ENCODE data around the gene DHCR7. TPM values are rescaled to one million over a fixed set of nuclear protein-coding genes. Genes with fewer than 3 reads are reported as not detected.

The DHCR7 gene
- polyA plus RNA-seq, 1 of the 3 experiments (the other 2 are of a cell fraction), result 21.4 TPM

- Histone ChIP-seq H3K4me3 (ENCODE audit: low read depth in 2 of 2, low read length in 1 of 2) (no peak overlapping the region), H3K79me2 (ENCODE audit: insufficient read depth) (no peaks in the 10 kb centered on the region), H3K4me2 (no peak overlapping the region), H4K20me1 (ENCODE audit: insufficient read depth) (no peaks in the 10 kb centered on the region), H3F3A (replicated peaks; ENCODE audit: insufficient read depth) (no peaks in the 10 kb centered on the region), H3K27me3 (ENCODE audit: insufficient read depth) (no peaks in the 10 kb centered on the region), H2AFZ (ENCODE audit: low read depth) (no peak overlapping the region), H3K36me3 (replicated peaks in 1 of 2; ENCODE audit: control insufficient read depth in 1 of 2, insufficient read depth in 2 of 2, low read length in 1 of 2) (peaks cover 0 to 40% of the 10 kb centered on the region in 2 experiments), H3K9ac (no peak overlapping the region), H3K4me1 (ENCODE audit: control insufficient read depth in 1 of 2, insufficient read depth in 2 of 2, low read depth in 1 of 2, low read length in 1 of 2) (no peaks in the 10 kb centered on the region), H3K9me3 (no peaks in the 10 kb centered on the region), H3K9me2 (no peaks in the 10 kb centered on the region), H3K27ac (ENCODE audit: low read depth in 2 of 2, low read length in 1 of 2) (no peak overlapping the region)
- CTCF ChIA-PET, result interaction anchor here (1.8 kb wide), 1 partner anchor 140 kb away, joined by 4 read pairs; no protein-coding TSS in a partner anchor
- no peak for DNase-seq
- POLR2A ChIA-PET, result no interaction called here
- no peak for TF ChIP-seq CHD2 (IDR thresholded peaks at IDR 0.05; ENCODE audit: low read length, partially characterized antibody)
- no peak for TF ChIP-seq FOSL2 (IDR thresholded peaks at IDR 0.05; ENCODE audit: borderline replicate concordance, low read depth)
- TF ChIP-seq, protein P1, sequence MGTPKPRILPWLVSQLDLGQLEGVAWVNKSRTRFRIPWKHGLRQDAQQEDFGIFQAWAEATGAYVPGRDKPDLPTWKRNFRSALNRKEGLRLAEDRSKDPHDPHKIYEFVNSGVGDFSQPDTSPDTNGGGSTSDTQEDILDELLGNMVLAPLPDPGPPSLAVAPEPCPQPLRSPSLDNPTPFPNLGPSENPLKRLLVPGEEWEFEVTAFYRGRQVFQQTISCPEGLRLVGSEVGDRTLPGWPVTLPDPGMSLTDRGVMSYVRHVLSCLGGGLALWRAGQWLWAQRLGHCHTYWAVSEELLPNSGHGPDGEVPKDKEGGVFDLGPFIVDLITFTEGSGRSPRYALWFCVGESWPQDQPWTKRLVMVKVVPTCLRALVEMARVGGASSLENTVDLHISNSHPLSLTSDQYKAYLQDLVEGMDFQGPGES (IDR thresholded peaks at IDR 0.05; ENCODE audit: low read depth, low read length), result no peak
- no peak for TF ChIP-seq RFX5 (IDR thresholded peaks at IDR 0.05; ENCODE audit: low read length)
- no peak for TF ChIP-seq POLR2AphosphoS5 (IDR thresholded peaks at IDR 0.05; ENCODE audit: low read depth, low read length)
- TF ChIP-seq TEAD4 (IDR thresholded peaks at IDR 0.05; ENCODE audit: borderline replicate concordance, insufficient read depth), result no peak
- TF ChIP-seq TAF1 (IDR thresholded peaks at IDR 0.05; ENCODE audit: borderline replicate concordance, low read depth, low read length), result no peak
- TF ChIP-seq, protein P2, sequence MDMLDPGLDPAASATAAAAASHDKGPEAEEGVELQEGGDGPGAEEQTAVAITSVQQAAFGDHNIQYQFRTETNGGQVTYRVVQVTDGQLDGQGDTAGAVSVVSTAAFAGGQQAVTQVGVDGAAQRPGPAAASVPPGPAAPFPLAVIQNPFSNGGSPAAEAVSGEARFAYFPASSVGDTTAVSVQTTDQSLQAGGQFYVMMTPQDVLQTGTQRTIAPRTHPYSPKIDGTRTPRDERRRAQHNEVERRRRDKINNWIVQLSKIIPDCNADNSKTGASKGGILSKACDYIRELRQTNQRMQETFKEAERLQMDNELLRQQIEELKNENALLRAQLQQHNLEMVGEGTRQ (IDR thresholded peaks at IDR 0.05; ENCODE audit: borderline replicate concordance, low read depth, low read length), result no peak
- TF ChIP-seq MXI1 (IDR thresholded peaks at IDR 0.05; ENCODE audit: low read depth, low read length), result no peak
- TF ChIP-seq EZH2phosphoT487 (IDR thresholded peaks at IDR 0.05; ENCODE audit: borderline replicate concordance, low read depth), result no peak
- TF ChIP-seq GABPA (IDR thresholded peaks at IDR 0.05; ENCODE audit: low read depth), result no peak
- TF ChIP-seq RXRA (IDR thresholded peaks at IDR 0.05; ENCODE audit: borderline replicate concordance, low read depth), result no peak
- TF ChIP-seq RAD21 (IDR thresholded peaks at IDR 0.05; ENCODE audit: low read length), result no peak
- no peak for TF ChIP-seq YY1 (IDR thresholded peaks at IDR 0.05; ENCODE audit: low read depth)
- TF ChIP-seq REST (IDR thresholded peaks at IDR 0.05; ENCODE audit: low read depth, low read length), result no peak
- TF ChIP-seq MEF2A (IDR thresholded peaks at IDR 0.05; ENCODE audit: borderline replicate concordance, low read depth), result no peak
- no peak for TF ChIP-seq NRF1 (IDR thresholded peaks at IDR 0.05; ENCODE audit: low read depth, low read length)
- TF ChIP-seq, protein P3, sequence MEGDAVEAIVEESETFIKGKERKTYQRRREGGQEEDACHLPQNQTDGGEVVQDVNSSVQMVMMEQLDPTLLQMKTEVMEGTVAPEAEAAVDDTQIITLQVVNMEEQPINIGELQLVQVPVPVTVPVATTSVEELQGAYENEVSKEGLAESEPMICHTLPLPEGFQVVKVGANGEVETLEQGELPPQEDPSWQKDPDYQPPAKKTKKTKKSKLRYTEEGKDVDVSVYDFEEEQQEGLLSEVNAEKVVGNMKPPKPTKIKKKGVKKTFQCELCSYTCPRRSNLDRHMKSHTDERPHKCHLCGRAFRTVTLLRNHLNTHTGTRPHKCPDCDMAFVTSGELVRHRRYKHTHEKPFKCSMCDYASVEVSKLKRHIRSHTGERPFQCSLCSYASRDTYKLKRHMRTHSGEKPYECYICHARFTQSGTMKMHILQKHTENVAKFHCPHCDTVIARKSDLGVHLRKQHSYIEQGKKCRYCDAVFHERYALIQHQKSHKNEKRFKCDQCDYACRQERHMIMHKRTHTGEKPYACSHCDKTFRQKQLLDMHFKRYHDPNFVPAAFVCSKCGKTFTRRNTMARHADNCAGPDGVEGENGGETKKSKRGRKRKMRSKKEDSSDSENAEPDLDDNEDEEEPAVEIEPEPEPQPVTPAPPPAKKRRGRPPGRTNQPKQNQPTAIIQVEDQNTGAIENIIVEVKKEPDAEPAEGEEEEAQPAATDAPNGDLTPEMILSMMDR (IDR thresholded peaks at IDR 0.05), result no peak
- no peak for TF ChIP-seq SIN3A (IDR thresholded peaks at IDR 0.05; ENCODE audit: borderline replicate concordance, low read depth, low read length)
- WGBS (ENCODE audit: low lambda C conversion rate), result 92% methylated on average over 6 of the region's 6 CpGs
These were observed 8.0 kb downstream of the DHCR7 start for GRCh38 chr11:71440021-71440755.
